GM12892 (cell line): Measurements from ENCODE around the gene PAEP.
"Not testable (repeated sequence)": the region's sequence is repeated elsewhere in the genome, so short reads cannot be mapped to it uniquely, and the experiment has no call there.

Experiments used
- POLR2A ChIP-seq: IDR thresholded peaks from 2 replicates; pipeline ENCODE4 v1.6.1; 2011; ENCODE audit warnings: low read depth, low read length, control low read depth
- POLR2AphosphoS5 ChIP-seq: IDR thresholded peaks from 2 replicates; pipeline ENCODE4 v1.6.1; 2011; ENCODE audit warnings: low read depth, low read length, control low read depth
- TAF1 ChIP-seq: IDR thresholded peaks from 2 replicates; pipeline ENCODE4 v1.6.1; 2011; ENCODE audit warnings: low read depth, mild to moderate bottlenecking, control low read depth, low read length, borderline replicate concordance

DNA sequence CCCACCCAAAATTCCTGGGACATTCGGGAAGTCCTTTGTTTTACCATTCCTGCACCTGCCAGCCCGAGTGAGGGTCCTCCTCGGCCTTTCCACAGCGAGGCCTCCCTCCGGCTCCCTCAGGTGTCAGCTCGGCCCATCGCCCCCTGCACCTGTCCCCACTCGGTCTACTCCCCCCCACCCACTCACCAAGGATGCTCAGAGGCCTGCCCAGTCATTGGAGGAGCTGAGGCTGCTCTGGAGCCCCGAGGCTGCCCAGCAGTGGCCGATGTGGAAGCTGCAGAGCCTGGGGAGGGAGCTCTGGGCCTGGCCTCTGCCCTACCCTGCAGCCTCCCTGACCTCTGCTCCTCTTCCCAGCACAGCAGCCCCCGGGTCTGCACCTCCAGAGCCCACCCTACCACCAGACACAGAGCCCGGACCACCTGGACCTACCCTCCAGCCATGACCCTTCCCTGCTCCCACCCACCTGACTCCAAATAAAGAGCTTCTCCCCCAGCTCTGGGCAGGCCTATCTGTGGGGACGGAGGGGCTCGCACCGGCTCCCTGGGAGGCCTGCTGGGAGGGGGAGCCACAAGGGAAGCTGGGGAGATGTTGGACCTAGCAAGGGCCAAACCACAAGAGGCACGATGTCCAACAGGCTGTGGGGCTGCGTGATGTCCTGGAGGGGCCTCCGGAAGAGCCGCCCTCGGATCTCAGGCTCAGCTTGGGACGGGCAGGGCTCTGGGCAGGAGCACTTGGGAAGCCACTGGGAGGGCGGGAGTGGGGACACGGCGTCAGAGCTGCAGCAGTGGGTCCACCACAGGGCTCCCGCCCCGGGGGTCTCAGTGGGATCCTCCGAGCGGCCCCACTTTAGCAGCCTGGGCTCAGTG lies 11.8 kb upstream of the PAEP start:
- not testable (repeated sequence) for TF ChIP-seq POLR2AphosphoS5, POLR2A, TAF1
